Measurements from ENCODE around the gene PDE4D. TPM values are rescaled to one million over a fixed set of nuclear protein-coding genes. Genes with fewer than 3 reads are reported as not detected.

The PDE4D gene
- total RNA-seq, 1 donor from 2014 or later = 6.8 TPM

- no peaks in the 10 kb centered on the region for H3K27me3 ChIP-seq (ENCODE audit: control insufficient read depth, insufficient read depth, low read length)
- no peaks in the 10 kb centered on the region for H3K36me3 ChIP-seq (ENCODE audit: control insufficient read depth, insufficient read depth, low read length)
- no peak for DNase-seq (ENCODE audit: low read depth)
- H3K4me3 ChIP-seq (ENCODE audit: low read depth, low read length) = no peak overlapping the region
- TF ChIP-seq CTCF (IDR thresholded peaks at IDR 0.05; ENCODE audit: insufficient read depth, low read length, severe bottlenecking) = no peak
- FAIRE-seq = no peak
Observed at GRCh38 chr5:58969253-58969652, 924.3 kb downstream of the PDE4D start.

DNA sequence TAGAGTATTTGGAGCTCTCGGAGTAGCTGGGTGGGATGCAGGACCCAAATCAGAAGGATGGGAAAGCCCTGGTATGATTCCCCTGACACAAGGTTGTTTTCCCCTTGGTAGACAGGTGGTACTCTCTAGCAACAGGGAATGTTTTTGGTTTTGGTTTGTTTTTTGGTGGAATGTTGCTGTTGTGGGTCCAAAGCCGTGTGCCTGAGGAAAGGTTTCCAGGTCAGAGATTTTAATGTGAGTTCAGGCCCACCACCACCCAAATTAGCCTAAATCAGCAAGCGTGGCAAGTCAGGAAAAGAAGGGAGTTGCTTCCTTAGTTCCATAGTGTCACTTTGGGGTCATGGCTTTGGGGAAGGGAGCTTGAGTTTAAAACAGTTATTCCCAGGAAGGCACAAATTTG lies 925.2 kb downstream of the PDE4D start:
- no peak for DNase-seq (ENCODE audit: low read depth)
- no peak for TF ChIP-seq CTCF (IDR thresholded peaks at IDR 0.05; ENCODE audit: insufficient read depth, low read length, severe bottlenecking)
- FAIRE-seq = no peak
- Histone ChIP-seq H3K4me3 (ENCODE audit: low read depth, low read length) (no peak overlapping the region), H3K36me3 (ENCODE audit: control insufficient read depth, insufficient read depth, low read length) (no peaks in the 10 kb centered on the region), H3K27me3 (ENCODE audit: control insufficient read depth, insufficient read depth, low read length) (peaks cover 1% of the 10 kb centered on the region)

- no peaks in the 10 kb centered on the region for H3K36me3 ChIP-seq (ENCODE audit: control insufficient read depth, insufficient read depth, low read length)
- no peak for TF ChIP-seq CTCF (IDR thresholded peaks at IDR 0.05; ENCODE audit: insufficient read depth, low read length, severe bottlenecking)
- FAIRE-seq (no peak), DNase-seq (ENCODE audit: low read depth) (no peak)
- peaks cover 1% of the 10 kb centered on the region for H3K27me3 ChIP-seq (ENCODE audit: control insufficient read depth, insufficient read depth, low read length)
- no peak overlapping the region for H3K4me3 ChIP-seq (ENCODE audit: low read depth, low read length)
Observed at GRCh38 chr5:58967597-58968281, 925.8 kb downstream of the PDE4D start.

- H3K36me3 ChIP-seq (ENCODE audit: control insufficient read depth, insufficient read depth, low read length) = no peaks in the 10 kb centered on the region
- peaks cover 1% of the 10 kb centered on the region for H3K27me3 ChIP-seq (ENCODE audit: control insufficient read depth, insufficient read depth, low read length)
- no peak for DNase-seq (ENCODE audit: low read depth)
- no peak overlapping the region for H3K4me3 ChIP-seq (ENCODE audit: low read depth, low read length)
- FAIRE-seq = no peak
- no peak for TF ChIP-seq CTCF (IDR thresholded peaks at IDR 0.05; ENCODE audit: insufficient read depth, low read length, severe bottlenecking)
Observed at GRCh38 chr5:58965677-58966414, 927.7 kb downstream of the PDE4D start.

DNA sequence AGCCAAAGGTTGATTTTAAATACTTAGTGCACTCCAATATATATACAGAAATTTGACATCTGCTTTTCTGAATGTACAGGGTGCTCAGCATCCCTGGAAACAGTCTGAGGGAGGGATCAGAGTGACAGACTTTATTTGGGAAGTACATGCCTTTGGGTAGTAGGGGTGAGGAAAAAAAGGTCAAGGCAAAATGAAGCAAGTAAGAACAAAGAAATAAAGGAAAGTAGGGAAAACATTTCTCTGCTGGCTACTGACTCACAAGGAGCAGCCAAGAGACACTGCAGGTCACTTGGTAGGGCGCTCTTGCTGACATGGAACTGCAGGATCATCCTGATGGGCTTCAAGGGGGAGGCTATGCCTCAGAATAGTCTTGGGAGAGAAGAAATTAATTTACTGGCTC lies 929.7 kb downstream of the PDE4D start:
- Histone ChIP-seq H3K27me3 (ENCODE audit: control insufficient read depth, insufficient read depth, low read length) (peaks cover 1% of the 10 kb centered on the region), H3K4me3 (ENCODE audit: low read depth, low read length) (no peak overlapping the region), H3K36me3 (ENCODE audit: control insufficient read depth, insufficient read depth, low read length) (no peaks in the 10 kb centered on the region)
- FAIRE-seq (no peak), DNase-seq (ENCODE audit: low read depth) (no peak)
- no peak for TF ChIP-seq CTCF (IDR thresholded peaks at IDR 0.05; ENCODE audit: insufficient read depth, low read length, severe bottlenecking)

All from bronchial epithelial cell (primary cell).